Neural cell (in vitro differentiated cells): ENCODE measurements around the gene GAPVD1.

Experiments used
- EP300 ChIP-seq: fragments of 450-650 bp; conservative IDR thresholded peaks from 2 replicates; pipeline ENCODE4 v1.6.1; 2014; ENCODE audit warnings: antibody characterized with exemption, mild to moderate bottlenecking, moderate library complexity; ENCODE audit not compliant: poor library complexity, severe bottlenecking
- EZH2 ChIP-seq: fragments of 200-600, 300-800 bp; shearing (Covaris generic), sonication (generic); IDR thresholded peaks from 2 replicates; pipeline ENCODE4 v1.6.1; 2014; ENCODE audit warnings: antibody characterized with exemption, low read length, borderline replicate concordance, mild to moderate bottlenecking; ENCODE audit not compliant: insufficient read depth, poor library complexity, severe bottlenecking
- MXI1 ChIP-seq: fragments of 450-650 bp; conservative IDR thresholded peaks from 2 replicates; pipeline ENCODE4 v1.6.1; 2014; ENCODE audit warnings: antibody characterized with exemption, mild to moderate bottlenecking; ENCODE audit not compliant: poor library complexity, severe bottlenecking
- POLR2AphosphoS5 ChIP-seq: IDR thresholded peaks from 2 replicates; pipeline ENCODE4 v1.6.1; 2012
- RAD21 ChIP-seq: fragments of 450-650 bp; conservative IDR thresholded peaks from 2 replicates; pipeline ENCODE4 v1.6.1; 2014; ENCODE audit warnings: antibody characterized with exemption, mild to moderate bottlenecking, moderate library complexity
- REST ChIP-seq: IDR thresholded peaks from 2 replicates; pipeline ENCODE4 v1.6.1; 2012; ENCODE audit warnings: borderline replicate concordance
- SMC3 ChIP-seq: fragments of 450-650 bp; conservative IDR thresholded peaks from 2 replicates; pipeline ENCODE4 v1.6.1; 2014; ENCODE audit warnings: antibody characterized with exemption, mild to moderate bottlenecking, moderate library complexity; ENCODE audit not compliant: poor library complexity
- TAF1 ChIP-seq: IDR thresholded peaks from 2 replicates; pipeline ENCODE4 v1.6.1; 2012; ENCODE audit warnings: low read depth
- TF ChIP-seq, protein P1 (sequence below): fragments of 450-650 bp; IDR thresholded peaks from 2 replicates; pipeline ENCODE4 v1.5.1; 2014; ENCODE audit warnings: antibody characterized with exemption, mild to moderate bottlenecking, moderate library complexity; ENCODE audit not compliant: poor library complexity, severe bottlenecking

- no peak for TF ChIP-seq SMC3
- TF ChIP-seq REST = no peak
- TF ChIP-seq, protein P1, sequence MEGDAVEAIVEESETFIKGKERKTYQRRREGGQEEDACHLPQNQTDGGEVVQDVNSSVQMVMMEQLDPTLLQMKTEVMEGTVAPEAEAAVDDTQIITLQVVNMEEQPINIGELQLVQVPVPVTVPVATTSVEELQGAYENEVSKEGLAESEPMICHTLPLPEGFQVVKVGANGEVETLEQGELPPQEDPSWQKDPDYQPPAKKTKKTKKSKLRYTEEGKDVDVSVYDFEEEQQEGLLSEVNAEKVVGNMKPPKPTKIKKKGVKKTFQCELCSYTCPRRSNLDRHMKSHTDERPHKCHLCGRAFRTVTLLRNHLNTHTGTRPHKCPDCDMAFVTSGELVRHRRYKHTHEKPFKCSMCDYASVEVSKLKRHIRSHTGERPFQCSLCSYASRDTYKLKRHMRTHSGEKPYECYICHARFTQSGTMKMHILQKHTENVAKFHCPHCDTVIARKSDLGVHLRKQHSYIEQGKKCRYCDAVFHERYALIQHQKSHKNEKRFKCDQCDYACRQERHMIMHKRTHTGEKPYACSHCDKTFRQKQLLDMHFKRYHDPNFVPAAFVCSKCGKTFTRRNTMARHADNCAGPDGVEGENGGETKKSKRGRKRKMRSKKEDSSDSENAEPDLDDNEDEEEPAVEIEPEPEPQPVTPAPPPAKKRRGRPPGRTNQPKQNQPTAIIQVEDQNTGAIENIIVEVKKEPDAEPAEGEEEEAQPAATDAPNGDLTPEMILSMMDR = no peak
- no peak for TF ChIP-seq POLR2AphosphoS5
- TF ChIP-seq TAF1 = no peak
- TF ChIP-seq EP300 = no peak
- no peak for TF ChIP-seq MXI1
- no peak for TF ChIP-seq RAD21
- TF ChIP-seq EZH2 = no peak
Measured at GRCh38 chr9:125238127-125238914, 23.3 kb upstream of the GAPVD1 start.
